ENCODE data around the gene STAP1. TPM values are rescaled to one million over a fixed set of nuclear protein-coding genes. Genes with fewer than 3 reads are reported as not detected.

The STAP1 gene
- total RNA-seq, 1 experiment from 2014 or later: not detected

DNA sequence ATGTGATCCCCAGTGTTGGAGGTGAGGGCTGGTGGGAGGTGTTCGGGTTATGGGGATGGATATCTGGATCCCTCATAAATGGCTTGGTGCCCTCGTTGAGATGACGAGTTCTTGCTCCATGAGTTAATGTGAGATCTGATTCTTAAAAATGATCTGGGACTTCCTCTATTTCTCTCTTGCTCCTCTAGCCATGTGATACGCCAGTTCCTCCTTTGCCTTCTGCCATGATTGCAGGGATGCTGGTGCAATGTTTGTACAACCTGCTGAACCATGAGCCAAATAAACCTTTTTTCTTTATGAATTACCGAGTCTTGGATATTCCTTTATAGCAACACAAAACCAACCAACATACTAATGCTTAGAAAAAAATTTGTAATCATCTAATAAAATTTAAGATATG is 56.6 kb downstream of the STAP1 start:
- Histone ChIP-seq H3T11ph (ENCODE audit: low read length) (no peak overlapping the region), H3K27ac (ENCODE audit: insufficient read length, low read depth, low read length) (no peak overlapping the region), H2BK20ac (ENCODE audit: low read depth, low read length, poor library complexity, severe bottlenecking) (no peak overlapping the region), H3K23ac (ENCODE audit: insufficient read length, low read depth, low read length) (no peak overlapping the region), H2BK15ac (ENCODE audit: low read depth, low read length) (no peak overlapping the region), H4K8ac (replicated peaks; ENCODE audit: insufficient read length, low read depth, low read length) (no peak overlapping the region), H2AFZ (ENCODE audit: low read length) (no peak overlapping the region), H3K23me2 (ENCODE audit: insufficient read length, low read depth, low read length, poor library complexity, severe bottlenecking) (no peaks in the 10 kb centered on the region), H3K4ac (ENCODE audit: low read depth, low read length) (no peak overlapping the region), H2BK12ac (ENCODE audit: insufficient read length, low read depth, low read length) (no peak overlapping the region), H4K20me1 (ENCODE audit: control insufficient read depth, insufficient read depth, insufficient read length) (no peaks in the 10 kb centered on the region), H4K5ac (ENCODE audit: insufficient read length, low read depth, low read length) (no peak overlapping the region), H3K56ac (ENCODE audit: insufficient read length, low read depth, low read length) (no peak overlapping the region), H3K4me1 (ENCODE audit: insufficient read depth, low read length) (no peaks in the 10 kb centered on the region), H4K91ac (ENCODE audit: insufficient read length, low read depth, low read length) (no peak overlapping the region), H2BK120ac (ENCODE audit: low read depth, low read length, poor library complexity, severe bottlenecking) (no peak overlapping the region), H3K79me2 (ENCODE audit: insufficient read depth, low read length) (no peaks in the 10 kb centered on the region), H3K4me2 (ENCODE audit: insufficient read depth, insufficient read length, low read length) (no peak overlapping the region), H3K9me3 (ENCODE audit: control insufficient read depth, low read depth, low read length) (no peaks in the 10 kb centered on the region), H3K27me3 (ENCODE audit: insufficient read depth, low read length) (no peaks in the 10 kb centered on the region), H2AK5ac (ENCODE audit: insufficient read length, low read length) (no peak overlapping the region), H3K18ac (ENCODE audit: insufficient read length, low read depth, low read length) (no peak overlapping the region), H3K14ac (ENCODE audit: insufficient read depth, low read length) (no peak overlapping the region), H3K79me1 (ENCODE audit: insufficient read depth, low read depth, low read length, poor library complexity, severe bottlenecking) (no peaks in the 10 kb centered on the region), H3K9ac (ENCODE audit: extremely low read depth, insufficient read length, low read length) (no peak overlapping the region), H2BK5ac (ENCODE audit: insufficient read length, low read length) (no peak overlapping the region)
- H3K4me1 Mint-ChIP-seq: no peaks in the 10 kb centered on the region
- H3K4me3 Mint-ChIP-seq: no peak overlapping the region
- no CpG with 5 or more reads among the region's 5 CpGs for WGBS (ENCODE audit: extremely low coverage, insufficient read length, low lambda C conversion rate)
- H3K9me3 Mint-ChIP-seq: peaks cover 0 to 5% of the 10 kb centered on the region in 2 experiments; a peak in 3 of 5 replicates
- no peaks in the 10 kb centered on the region for H3K27me3 Mint-ChIP-seq (ENCODE audit: low read depth)
- peaks cover 22 to 45% (median 38%) of the 10 kb centered on the region in 3 experiments for H3K36me3 Mint-ChIP-seq (ENCODE audit: insufficient read depth in 1 of 3, low read depth in 3 of 3)
- no peak for DNase-seq
- TF ChIP-seq, protein P1, sequence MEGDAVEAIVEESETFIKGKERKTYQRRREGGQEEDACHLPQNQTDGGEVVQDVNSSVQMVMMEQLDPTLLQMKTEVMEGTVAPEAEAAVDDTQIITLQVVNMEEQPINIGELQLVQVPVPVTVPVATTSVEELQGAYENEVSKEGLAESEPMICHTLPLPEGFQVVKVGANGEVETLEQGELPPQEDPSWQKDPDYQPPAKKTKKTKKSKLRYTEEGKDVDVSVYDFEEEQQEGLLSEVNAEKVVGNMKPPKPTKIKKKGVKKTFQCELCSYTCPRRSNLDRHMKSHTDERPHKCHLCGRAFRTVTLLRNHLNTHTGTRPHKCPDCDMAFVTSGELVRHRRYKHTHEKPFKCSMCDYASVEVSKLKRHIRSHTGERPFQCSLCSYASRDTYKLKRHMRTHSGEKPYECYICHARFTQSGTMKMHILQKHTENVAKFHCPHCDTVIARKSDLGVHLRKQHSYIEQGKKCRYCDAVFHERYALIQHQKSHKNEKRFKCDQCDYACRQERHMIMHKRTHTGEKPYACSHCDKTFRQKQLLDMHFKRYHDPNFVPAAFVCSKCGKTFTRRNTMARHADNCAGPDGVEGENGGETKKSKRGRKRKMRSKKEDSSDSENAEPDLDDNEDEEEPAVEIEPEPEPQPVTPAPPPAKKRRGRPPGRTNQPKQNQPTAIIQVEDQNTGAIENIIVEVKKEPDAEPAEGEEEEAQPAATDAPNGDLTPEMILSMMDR (conservative IDR thresholded peaks at IDR 0.05): no peak
- H3K27ac Mint-ChIP-seq: no peak overlapping the region
